ENCODE results near the gene NFATC4.

DNA sequence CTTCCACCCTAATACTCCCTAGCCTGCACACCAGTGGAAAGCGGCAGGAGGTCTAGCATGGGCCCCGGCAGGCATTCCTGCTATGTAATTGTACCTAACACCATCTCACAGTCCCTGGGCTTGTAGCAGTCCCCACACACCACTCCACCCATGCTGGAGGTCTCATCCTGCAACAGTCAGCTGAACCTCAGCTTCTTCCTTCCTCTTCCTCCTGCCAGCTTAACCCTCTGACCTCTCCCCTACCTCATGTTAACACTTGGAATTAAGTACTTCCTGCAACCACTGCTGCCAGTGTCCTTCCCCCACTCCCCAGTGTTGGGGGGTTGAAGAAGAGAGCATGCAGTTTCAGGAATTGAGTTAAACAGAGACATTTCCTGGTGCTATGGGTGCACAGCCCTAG, 40.7 kb upstream of the NFATC4 start:
- TF ChIP-seq, protein P1, sequence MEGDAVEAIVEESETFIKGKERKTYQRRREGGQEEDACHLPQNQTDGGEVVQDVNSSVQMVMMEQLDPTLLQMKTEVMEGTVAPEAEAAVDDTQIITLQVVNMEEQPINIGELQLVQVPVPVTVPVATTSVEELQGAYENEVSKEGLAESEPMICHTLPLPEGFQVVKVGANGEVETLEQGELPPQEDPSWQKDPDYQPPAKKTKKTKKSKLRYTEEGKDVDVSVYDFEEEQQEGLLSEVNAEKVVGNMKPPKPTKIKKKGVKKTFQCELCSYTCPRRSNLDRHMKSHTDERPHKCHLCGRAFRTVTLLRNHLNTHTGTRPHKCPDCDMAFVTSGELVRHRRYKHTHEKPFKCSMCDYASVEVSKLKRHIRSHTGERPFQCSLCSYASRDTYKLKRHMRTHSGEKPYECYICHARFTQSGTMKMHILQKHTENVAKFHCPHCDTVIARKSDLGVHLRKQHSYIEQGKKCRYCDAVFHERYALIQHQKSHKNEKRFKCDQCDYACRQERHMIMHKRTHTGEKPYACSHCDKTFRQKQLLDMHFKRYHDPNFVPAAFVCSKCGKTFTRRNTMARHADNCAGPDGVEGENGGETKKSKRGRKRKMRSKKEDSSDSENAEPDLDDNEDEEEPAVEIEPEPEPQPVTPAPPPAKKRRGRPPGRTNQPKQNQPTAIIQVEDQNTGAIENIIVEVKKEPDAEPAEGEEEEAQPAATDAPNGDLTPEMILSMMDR (IDR thresholded peaks at IDR 0.05), result no peak
- TF ChIP-seq POLR2A (IDR thresholded peaks at IDR 0.05), result no peak

Data from testis (tissue), 2 donors.